H1 (cell line): ENCODE data around the gene CGB5. TPM values are rescaled to one million over a fixed set of nuclear protein-coding genes. Genes with fewer than 3 reads are reported as not detected.

Source experiments
- CTCF ChIA-PET: fragments of 300-600 bp; sonication (Branson Sonifier 250); formaldehyde crosslinking; loops from one replicate; lab custom pipeline; 2021; ENCODE audit not compliant: partially characterized antibody; lab: Charles Lee
- POLR2A ChIA-PET: fragments of 300-600 bp; sonication (Branson Sonifier 250); formaldehyde crosslinking; loops from one replicate; lab custom pipeline; 2021; ENCODE audit warnings: inconsistent platforms; ENCODE audit not compliant: partially characterized antibody; lab: Charles Lee
- DNase-seq, 2 experiments: peaks; one replicate each; pipeline versions ENCODE4 v3.0.0 to v3.0.0-alpha.2; 2010 to 2022; ENCODE audit warnings: low spot score in 2 of 2, low read depth in 1 of 2, mixed read lengths in 1 of 2
- FAIRE-seq: peaks from 2 replicates; lab custom pipeline; 2011; peaks lifted over from hg19 to GRCh38; lab: Jason Lieb, UNC
- H2AFZ ChIP-seq: 2 replicates; pipeline ENCODE4 v1.8.1; 2012; ENCODE audit warnings: low read length, inconsistent platforms
- H2AK5ac ChIP-seq: 2 replicates; pipeline ENCODE4 v1.6.1; 2013; ENCODE audit warnings: low read depth, low read length
- H2BK120ac ChIP-seq: replicated peaks from 2 replicates; pipeline ENCODE3; 2013; ENCODE audit warnings: low read depth, low read length, inconsistent platforms
- H2BK12ac ChIP-seq: 2 replicates; pipeline ENCODE4 v1.6.1; 2013; ENCODE audit warnings: low read depth, low read length
- H2BK15ac ChIP-seq: 2 replicates; pipeline ENCODE4 v1.6.1; 2013; ENCODE audit warnings: low read length
- H2BK20ac ChIP-seq: 2 replicates; pipeline ENCODE4 v1.6.1; 2013; ENCODE audit warnings: low read length
- H2BK5ac ChIP-seq: 2 replicates; pipeline ENCODE4 v1.6.1; 2013; ENCODE audit warnings: low read depth, low read length
- H3K14ac ChIP-seq: 2 replicates; pipeline ENCODE4 v1.6.1; 2013; ENCODE audit warnings: inconsistent platforms; ENCODE audit not compliant: insufficient read length
- H3K18ac ChIP-seq: 2 replicates; pipeline ENCODE4 v1.6.1; 2013; ENCODE audit warnings: low read length; ENCODE audit errors: extremely low read depth
- H3K23ac ChIP-seq: 2 replicates; pipeline ENCODE4 v1.6.1; 2013; ENCODE audit warnings: inconsistent platforms; ENCODE audit not compliant: insufficient read length
- H3K23me2 ChIP-seq: 2 replicates; pipeline ENCODE4 v1.6.1; 2013; ENCODE audit warnings: low read depth, low read length
- H3K27ac ChIP-seq: 2 replicates; pipeline ENCODE4 v1.6.1; 2011; ENCODE audit warnings: low read depth, low read length, inconsistent platforms
- H3K27me3 ChIP-seq, 4 experiments: replicated peaks in 1 of 4; 1 replicate in 1 of 4; 2 replicates in 3 of 4; pipeline versions ENCODE4 v1.6.1 to v1.8.1; 2011 to 2013; ENCODE audit warnings: low read length in 3 of 4, mild to moderate bottlenecking in 3 of 4, inconsistent platforms in 2 of 4, mixed read lengths in 2 of 4, moderate library complexity in 1 of 4; ENCODE audit not compliant: control insufficient read depth in 3 of 4, insufficient read depth in 3 of 4; ENCODE audit errors: extremely low read depth in 1 of 4
- H3K36me3 ChIP-seq, 4 experiments: 2 replicates each; pipeline versions ENCODE4 v1.6.1 to v1.8.1; 2011 to 2013; ENCODE audit warnings: mild to moderate bottlenecking in 4 of 4, low read length in 3 of 4, moderate library complexity in 2 of 4, control low read depth in 1 of 4, inconsistent platforms in 1 of 4; ENCODE audit not compliant: insufficient read depth in 4 of 4, control insufficient read depth in 2 of 4
- H3K4ac ChIP-seq: replicated peaks from 2 replicates; pipeline ENCODE3; 2013; ENCODE audit warnings: low read length, low read depth, mixed read lengths, inconsistent platforms; ENCODE audit not compliant: insufficient read length
- H3K4me1 ChIP-seq, 4 experiments: replicated peaks in 1 of 4; 1 replicate in 1 of 4; 2 replicates in 3 of 4; pipeline versions ENCODE4 v1.6.1 to v1.8.1; 2011 to 2013; ENCODE audit warnings: low read length in 3 of 4, inconsistent platforms in 2 of 4, mixed read lengths in 1 of 4; ENCODE audit not compliant: insufficient read depth in 4 of 4, control insufficient read depth in 3 of 4
- H3K4me2 ChIP-seq, 2 experiments: 2 replicates each; pipeline versions ENCODE4 v1.6.1 to v1.8.1; 2011 to 2013; ENCODE audit warnings: low read depth in 2 of 2, low read length in 2 of 2, control low read depth in 1 of 2, inconsistent platforms in 1 of 2, mild to moderate bottlenecking in 1 of 2; ENCODE audit not compliant: insufficient read depth in 1 of 2
- H3K4me3 ChIP-seq, 4 experiments: fragments of 200-600, 300-600 bp in 1 of 4; sonication (generic), shearing (Covaris generic), sonication (Bioruptor Twin) in 1 of 4; 2 replicates each; pipeline versions ENCODE4 v1.5.1 to v1.8.1; 2011 to 2016; ENCODE audit warnings: low read length in 4 of 4, low read depth in 3 of 4, control low read depth in 2 of 4, inconsistent platforms in 2 of 4, mild to moderate bottlenecking in 2 of 4, mixed read lengths in 1 of 4, moderate library complexity in 1 of 4; ENCODE audit not compliant: insufficient read depth in 2 of 4; ENCODE audit errors: extremely low read depth in 1 of 4
- H3K56ac ChIP-seq: replicated peaks from 2 replicates; pipeline ENCODE3; 2013; ENCODE audit warnings: low read depth, mild to moderate bottlenecking, mixed read lengths, low read length, inconsistent platforms; ENCODE audit not compliant: insufficient read length
- H3K79me1 ChIP-seq: 2 replicates; pipeline ENCODE4 v1.6.1; 2013; ENCODE audit warnings: low read depth, low read length, control low read depth
- H3K79me2 ChIP-seq, 2 experiments: 2 replicates each; pipeline versions ENCODE4 v1.6.1 to v1.8.1; 2012 to 2013; ENCODE audit warnings: low read length in 2 of 2, mild to moderate bottlenecking in 2 of 2, inconsistent platforms in 1 of 2; ENCODE audit not compliant: insufficient read depth in 2 of 2, control insufficient read depth in 1 of 2
- H3K9ac ChIP-seq, 4 experiments: replicated peaks in 1 of 4; 1 replicate in 1 of 4; 2 replicates in 3 of 4; pipeline versions ENCODE4 v1.6.1 to v1.8.1; 2011 to 2013; ENCODE audit warnings: low read depth in 3 of 4, low read length in 3 of 4, control low read depth in 2 of 4, mild to moderate bottlenecking in 2 of 4, moderate library complexity in 2 of 4, inconsistent platforms in 1 of 4; ENCODE audit errors: extremely low read depth in 1 of 4
- H3K9me3 ChIP-seq, 2 experiments: 2 replicates each; pipeline versions ENCODE4 v1.6.1 to v1.8.1; 2012 to 2013; ENCODE audit warnings: mild to moderate bottlenecking in 2 of 2, moderate library complexity in 2 of 2, control low read depth in 1 of 2, inconsistent platforms in 1 of 2, low read depth in 1 of 2, low read length in 1 of 2, mixed read lengths in 1 of 2; ENCODE audit not compliant: insufficient read depth in 2 of 2
- H4K20me1 ChIP-seq, 2 experiments: replicated peaks in 1 of 2; 2 replicates each; pipeline versions ENCODE3 to v1.8.1; 2011 to 2013; ENCODE audit warnings: inconsistent platforms in 2 of 2, low read length in 2 of 2, mild to moderate bottlenecking in 1 of 2; ENCODE audit not compliant: insufficient read depth in 2 of 2, control insufficient read depth in 1 of 2
- H4K5ac ChIP-seq: 2 replicates; pipeline ENCODE4 v1.6.1; 2013; ENCODE audit warnings: low read length, low read depth, mixed read lengths, inconsistent platforms; ENCODE audit not compliant: insufficient read length
- H4K8ac ChIP-seq: 2 replicates; pipeline ENCODE4 v1.8.0; 2013; ENCODE audit warnings: mild to moderate bottlenecking, moderate library complexity, low read length, inconsistent platforms; ENCODE audit not compliant: insufficient read depth; ENCODE audit errors: extremely low read depth
- H4K91ac ChIP-seq: replicated peaks from 2 replicates; pipeline ENCODE3; 2013; ENCODE audit warnings: low read length, mixed read lengths, inconsistent platforms; ENCODE audit not compliant: insufficient read length
- GABPA ChIP-seq: IDR thresholded peaks from 2 replicates; pipeline ENCODE4 v1.6.1; 2011; ENCODE audit warnings: mild to moderate bottlenecking, low read length, moderate library complexity, borderline replicate concordance; ENCODE audit not compliant: insufficient read depth
- NANOG ChIP-seq: IDR thresholded peaks from 2 replicates; pipeline ENCODE4 v1.6.1; 2011; ENCODE audit warnings: low read length, low read depth, mild to moderate bottlenecking, inconsistent platforms; ENCODE audit not compliant: insufficient read depth, poor library complexity, severe bottlenecking
- WGBS, 2 experiments: shearing (Covaris generic) in 1 of 2; methylation state at CpG; one replicate each; pipeline versions ENCODE4 v1.1.6 to v1.1.7; 2013 to 2015; ENCODE audit warnings: low lambda C conversion rate in 2 of 2, mixed read lengths in 2 of 2, inconsistent platforms in 1 of 2, low coverage in 1 of 2, missing lambda C conversion rate in 1 of 2; ENCODE audit not compliant: insufficient replicate concordance in 2 of 2, insufficient coverage in 1 of 2, insufficient read length in 1 of 2; ENCODE audit errors: extremely low coverage in 1 of 2, missing lambda C conversion rate in 1 of 2; 5-methylcytosine and 5-hydroxymethylcytosine counted together
- polyA plus RNA-seq, 7 experiments: library from polyadenylated mRNA; depleted of rRNA in 3 of 7; stranded (reverse) in 5 of 7; unstranded in 2 of 7; fragments of >200 nt in 5 of 7; fragments of 200-250 nt in 2 of 7; gene quantifications; 1 replicate in 5 of 7; 2 replicates in 1 of 7; 4 replicates in 1 of 7; pipeline versions ENCODE4 v1.2.1 to v1.2.3, GENCODE V29; 2011 to 2013; ENCODE audit warnings: missing spikeins in 2 of 7, mixed read lengths in 2 of 7
- total RNA-seq: library from RNA; stranded (reverse); fragmentation: NEBNext Ultra II Directional; extraction: Animal tissue kit (Norgen Biotek cat#: 25700); gene quantifications from 2 replicates; pipeline ENCODE4 v1.2.1, GENCODE V29; 2021
- TF ChIP-seq, protein P1 (sequence below), 3 experiments: IDR thresholded peaks; 1 replicate in 2 of 3; 2 replicates in 1 of 3; pipeline versions ENCODE4 v1.5.1 to v1.6.1; 2011; ENCODE audit warnings: low read length in 3 of 3, mild to moderate bottlenecking in 3 of 3, inconsistent platforms in 2 of 3, low read depth in 1 of 3, moderate library complexity in 1 of 3; ENCODE audit not compliant: insufficient read depth in 1 of 3; ENCODE audit errors: control extremely low read depth in 1 of 3

CGB5 gene
- total and polyA plus RNA-seq, 2 of the 8 experiments (the other 6 are each of a cell fraction or from before 2014, with no cell fraction given) = 0.63 to 0.68 TPM

DNA sequence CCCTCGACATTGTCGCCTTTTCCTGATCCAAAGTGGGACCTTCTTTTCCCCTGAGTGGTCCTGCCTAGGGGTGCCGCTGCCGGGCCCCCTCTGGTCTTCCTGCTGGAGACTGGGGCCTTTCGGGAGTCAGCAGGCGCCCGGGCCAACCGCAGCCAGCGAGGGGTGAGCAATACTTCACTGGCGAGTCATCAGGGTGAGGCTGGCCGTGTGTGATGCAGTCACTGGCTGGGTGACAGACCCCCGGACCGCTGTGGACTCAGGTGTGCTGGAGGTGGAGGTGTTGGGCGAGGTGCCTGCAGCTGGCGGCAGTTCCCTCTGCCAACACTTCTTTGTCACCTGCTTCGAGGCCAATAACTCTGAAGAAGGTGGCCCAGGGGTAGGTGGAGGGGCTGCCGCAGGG is 1.5 kb upstream of the CGB5 start:
- Histone ChIP-seq H3K36me3 (no peaks in the 10 kb centered on the region), H3K4me2 (no peak overlapping the region), H4K91ac (no peak overlapping the region), H3K23me2 (no peaks in the 10 kb centered on the region), H4K5ac (no peak overlapping the region), H2AK5ac (no peak overlapping the region), H4K20me1 (no peaks in the 10 kb centered on the region), H3K79me1 (no peaks in the 10 kb centered on the region), H2AFZ (no peak overlapping the region), H2BK120ac (no peak overlapping the region), H3K4ac (no peak overlapping the region), H3K4me3 (no peak overlapping the region), H3K27me3 (no peaks in the 10 kb centered on the region), H2BK5ac (no peak overlapping the region), H3K9me3 (no peaks in the 10 kb centered on the region), H3K18ac (no peak overlapping the region), H3K56ac (no peak overlapping the region), H2BK15ac (no peak overlapping the region), H3K14ac (no peak overlapping the region), H4K8ac (no peak overlapping the region), H2BK12ac (no peak overlapping the region), H3K79me2 (no peaks in the 10 kb centered on the region), H3K27ac (no peak overlapping the region), H3K23ac (no peak overlapping the region), H3K4me1 (no peaks in the 10 kb centered on the region), H2BK20ac (no peak overlapping the region)
- ChIA-PET POLR2A (no interaction called here), CTCF (interaction anchor here (0.6 kb wide), 2 partner anchors 198 to 298 kb away, joined by 3 to 4 read pairs; no protein-coding TSS in a partner anchor)
- WGBS, 2 experiments = 83% methylated on average over 17 of the region's 17 CpGs; no CpG with 5 or more reads in 1 of the 2 experiments
- no peak for FAIRE-seq
- no peak for TF ChIP-seq NANOG
- TF ChIP-seq, protein P1, sequence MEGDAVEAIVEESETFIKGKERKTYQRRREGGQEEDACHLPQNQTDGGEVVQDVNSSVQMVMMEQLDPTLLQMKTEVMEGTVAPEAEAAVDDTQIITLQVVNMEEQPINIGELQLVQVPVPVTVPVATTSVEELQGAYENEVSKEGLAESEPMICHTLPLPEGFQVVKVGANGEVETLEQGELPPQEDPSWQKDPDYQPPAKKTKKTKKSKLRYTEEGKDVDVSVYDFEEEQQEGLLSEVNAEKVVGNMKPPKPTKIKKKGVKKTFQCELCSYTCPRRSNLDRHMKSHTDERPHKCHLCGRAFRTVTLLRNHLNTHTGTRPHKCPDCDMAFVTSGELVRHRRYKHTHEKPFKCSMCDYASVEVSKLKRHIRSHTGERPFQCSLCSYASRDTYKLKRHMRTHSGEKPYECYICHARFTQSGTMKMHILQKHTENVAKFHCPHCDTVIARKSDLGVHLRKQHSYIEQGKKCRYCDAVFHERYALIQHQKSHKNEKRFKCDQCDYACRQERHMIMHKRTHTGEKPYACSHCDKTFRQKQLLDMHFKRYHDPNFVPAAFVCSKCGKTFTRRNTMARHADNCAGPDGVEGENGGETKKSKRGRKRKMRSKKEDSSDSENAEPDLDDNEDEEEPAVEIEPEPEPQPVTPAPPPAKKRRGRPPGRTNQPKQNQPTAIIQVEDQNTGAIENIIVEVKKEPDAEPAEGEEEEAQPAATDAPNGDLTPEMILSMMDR (IDR thresholded peaks at IDR 0.05; ENCODE audit: control extremely low read depth in 1 of 3, insufficient read depth in 1 of 3, low read depth in 1 of 3, low read length in 3 of 3) = no peak
- no peak for TF ChIP-seq GABPA
- TF ChIP-seq, all 59 proteins: peak for 0
- DNase-seq = no peak
- no peak overlapping the region for H3K9ac ChIP-seq
